HG03575 (cell line): ENCODE data around the gene THOC2.
"Not testable (repeated sequence)": the region's sequence is repeated elsewhere in the genome, so short reads cannot be mapped to it uniquely, and the experiment has no call there.

ENCODE experiments used
- ATAC-seq: cut with Tn5 transposase; IDR thresholded peaks from one replicate; pipeline ENCODE4 v1.9.1; 2021; ENCODE audit not compliant: unreplicated experiment, insufficient number of reproducible peaks, low FRiP score; ENCODE audit errors: extremely low read depth

The THOC2 gene

DNA sequence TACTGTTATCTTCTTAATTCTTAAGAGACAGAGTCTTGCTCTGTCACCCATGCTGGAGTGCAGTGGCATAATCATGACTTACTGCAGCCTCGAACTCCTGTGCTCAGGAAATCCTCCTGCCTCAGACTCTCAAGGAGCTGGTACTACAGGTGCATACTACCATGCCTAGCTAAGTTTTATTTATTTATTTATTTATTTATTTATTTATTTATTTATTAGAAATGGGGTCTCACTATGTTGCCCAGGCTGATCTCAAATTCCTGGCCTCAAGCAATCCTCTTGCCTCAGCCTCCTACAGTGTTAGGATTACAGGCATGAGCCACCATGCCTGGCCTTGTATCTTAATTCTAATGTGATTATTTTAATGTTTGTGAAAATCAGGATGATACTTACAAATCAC, 125.6 kb downstream of the THOC2 start:
- ATAC-seq = no peak

DNA sequence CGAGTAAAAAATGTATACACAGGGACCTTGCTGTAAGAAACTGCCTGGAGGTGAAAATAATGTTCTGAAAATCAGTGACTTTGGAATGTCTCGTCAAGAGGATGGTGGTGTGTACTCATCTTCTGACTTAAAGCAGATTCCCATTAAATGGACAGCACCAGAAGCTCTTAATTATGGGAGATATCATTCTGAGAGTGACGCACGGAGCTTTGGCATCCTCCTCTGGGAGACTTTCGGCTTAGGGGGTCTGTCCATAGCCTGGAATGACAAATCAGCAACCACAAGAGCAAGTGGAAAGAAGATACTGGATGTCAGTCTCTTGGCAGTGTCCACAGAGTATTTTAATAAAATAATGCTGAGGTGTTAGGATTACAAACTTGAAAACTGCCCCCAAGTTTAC, 129.4 kb downstream of the THOC2 start:
- ATAC-seq = no peak

DNA sequence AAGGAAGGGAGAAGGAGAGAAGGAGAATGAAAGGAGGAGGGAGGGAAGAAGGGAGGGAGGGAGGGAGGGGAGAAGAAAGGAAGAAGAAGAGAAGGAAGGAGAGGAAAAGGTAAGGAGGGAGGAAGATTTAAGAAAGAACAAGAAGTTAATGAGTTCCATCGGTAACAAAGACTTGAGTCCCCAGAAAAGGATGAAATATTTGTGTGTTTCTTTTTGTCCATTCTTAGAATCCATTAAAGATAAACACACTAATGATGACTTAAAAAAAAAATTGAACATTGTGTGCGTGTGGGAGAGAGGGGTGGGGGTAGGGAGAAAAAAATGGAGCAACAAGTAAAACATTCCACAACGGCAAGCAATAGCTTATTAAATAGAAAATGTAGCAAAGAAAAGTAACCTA, 131.4 kb downstream of the THOC2 start:
- ATAC-seq = no peak

DNA sequence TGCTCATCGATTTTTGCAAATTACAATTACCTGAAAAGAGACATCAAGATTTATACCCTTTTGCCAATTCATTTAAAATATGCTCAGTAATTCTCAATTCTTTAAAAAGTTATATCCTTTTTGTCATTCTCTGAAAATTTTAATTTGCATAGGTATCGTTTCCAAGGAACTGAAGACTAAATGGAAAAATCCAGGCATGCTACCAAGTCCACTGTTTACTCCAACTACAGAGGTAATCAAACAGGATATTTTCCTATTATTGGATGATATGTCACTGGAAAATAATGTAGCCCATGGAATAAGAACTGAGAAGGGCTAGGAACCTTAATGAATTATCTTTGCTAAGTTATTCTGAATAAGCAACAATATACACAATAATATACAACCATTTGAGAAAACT, 132.7 kb downstream of the THOC2 start:
- ATAC-seq = no peak

DNA sequence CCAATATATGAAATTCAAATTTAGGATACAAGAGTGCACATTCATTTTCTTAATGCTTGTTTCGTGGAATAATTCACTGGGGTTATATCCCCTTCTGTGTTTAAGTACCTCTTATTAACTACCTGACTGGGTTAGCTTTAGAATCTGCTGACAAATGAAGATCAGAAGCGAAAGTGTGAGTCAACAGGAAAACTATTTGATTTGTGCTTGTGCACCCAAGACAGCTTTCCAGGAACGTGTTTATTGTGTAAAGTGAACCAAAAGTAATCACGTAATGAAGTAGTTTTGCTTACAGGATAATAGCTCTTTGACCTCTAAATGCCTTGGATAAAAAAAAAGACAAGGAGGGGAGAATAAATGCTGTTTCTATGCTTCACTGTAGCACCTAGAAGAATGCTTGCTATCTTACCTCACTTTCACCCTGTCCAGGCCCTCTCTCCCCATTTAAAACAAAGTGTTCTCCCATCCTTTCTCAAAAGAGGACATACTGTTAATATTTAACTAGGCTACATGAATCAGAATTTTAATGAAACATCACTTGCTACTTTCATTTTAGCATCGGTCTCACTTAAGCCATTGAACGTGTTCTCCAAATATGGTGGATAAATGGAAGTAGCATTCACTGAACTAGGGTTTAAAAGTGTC, 141.9 kb downstream of the THOC2 start:
- ATAC-seq = no peak

DNA sequence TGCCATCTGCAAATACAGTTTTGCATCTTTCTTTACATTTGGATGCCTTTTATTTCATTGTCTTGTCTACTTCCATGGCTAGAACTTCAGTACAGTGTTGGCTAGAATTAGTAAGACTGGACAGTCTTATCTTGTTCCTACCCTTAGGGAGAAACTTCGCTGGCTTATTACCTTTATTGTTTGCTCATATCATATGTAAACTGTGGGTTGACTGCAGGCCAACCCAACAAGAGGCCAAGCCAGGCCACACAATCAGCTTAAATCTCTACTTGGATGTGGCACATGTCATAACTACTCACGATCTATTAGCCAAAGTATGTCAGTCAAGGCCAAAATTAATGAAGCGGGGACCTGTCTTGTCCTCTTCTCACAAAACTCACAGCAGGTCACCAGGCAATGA, 144.1 kb downstream of the THOC2 start:
- no peak for ATAC-seq

DNA sequence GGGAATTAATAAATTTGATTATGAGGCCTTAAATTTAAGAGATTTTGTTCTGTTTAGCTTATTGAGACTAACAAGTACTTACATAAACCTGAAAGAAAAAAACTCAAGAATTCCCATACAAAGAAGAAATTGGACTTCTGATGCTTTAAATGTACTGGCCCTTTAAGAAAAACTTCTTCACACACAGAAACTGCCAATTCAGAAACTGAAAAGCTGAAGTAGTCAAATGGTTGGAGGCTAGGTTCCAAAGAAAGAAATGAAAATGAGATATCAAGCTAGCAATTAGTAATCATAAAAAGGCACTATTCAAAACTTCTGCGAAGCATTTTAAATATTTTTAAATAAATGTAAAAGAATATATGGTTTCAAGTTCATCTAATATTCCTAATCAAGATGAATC, 151.3 kb downstream of the THOC2 start:
- no peak for ATAC-seq

DNA sequence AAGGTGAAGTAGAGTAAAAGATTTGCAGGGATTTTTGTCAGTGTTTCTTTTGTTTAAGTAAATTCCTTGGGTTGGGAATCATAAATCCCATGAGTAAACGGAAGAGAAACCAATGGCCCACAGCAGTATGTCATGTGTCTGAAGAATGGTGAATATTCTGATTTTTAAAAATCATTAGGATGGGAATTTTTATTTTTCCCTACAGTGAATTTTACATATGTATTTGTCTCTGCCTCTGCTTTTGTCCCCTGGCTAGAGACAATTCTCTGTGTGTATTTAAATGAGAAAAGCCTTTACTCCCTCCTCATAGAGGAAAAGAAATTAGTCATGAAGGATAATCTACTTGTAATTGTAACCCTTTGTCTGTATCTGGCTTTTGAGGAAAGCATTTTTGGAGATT, 152.1 kb downstream of the THOC2 start:
- ATAC-seq = no peak

DNA sequence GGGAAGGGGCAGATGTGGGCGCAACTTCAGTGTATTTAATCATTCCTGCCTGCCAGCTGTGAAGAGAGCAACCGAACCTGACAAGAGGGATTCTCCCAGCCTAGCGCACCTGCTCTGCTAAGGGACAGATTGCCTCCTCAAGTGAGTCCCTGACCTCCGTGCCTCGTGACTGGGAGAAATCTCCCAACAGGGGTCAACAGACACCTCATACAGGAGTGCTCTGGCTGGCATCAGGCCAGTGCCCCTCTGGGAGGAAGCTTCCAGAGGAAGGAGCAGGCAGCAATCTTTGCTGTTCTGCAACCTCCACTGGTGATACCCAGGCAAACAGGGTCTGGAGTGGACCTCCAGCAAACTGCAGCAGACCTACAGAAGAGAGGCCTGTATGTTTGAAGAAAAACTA, 158.8 kb downstream of the THOC2 start:
- not testable (repeated sequence) for ATAC-seq

DNA sequence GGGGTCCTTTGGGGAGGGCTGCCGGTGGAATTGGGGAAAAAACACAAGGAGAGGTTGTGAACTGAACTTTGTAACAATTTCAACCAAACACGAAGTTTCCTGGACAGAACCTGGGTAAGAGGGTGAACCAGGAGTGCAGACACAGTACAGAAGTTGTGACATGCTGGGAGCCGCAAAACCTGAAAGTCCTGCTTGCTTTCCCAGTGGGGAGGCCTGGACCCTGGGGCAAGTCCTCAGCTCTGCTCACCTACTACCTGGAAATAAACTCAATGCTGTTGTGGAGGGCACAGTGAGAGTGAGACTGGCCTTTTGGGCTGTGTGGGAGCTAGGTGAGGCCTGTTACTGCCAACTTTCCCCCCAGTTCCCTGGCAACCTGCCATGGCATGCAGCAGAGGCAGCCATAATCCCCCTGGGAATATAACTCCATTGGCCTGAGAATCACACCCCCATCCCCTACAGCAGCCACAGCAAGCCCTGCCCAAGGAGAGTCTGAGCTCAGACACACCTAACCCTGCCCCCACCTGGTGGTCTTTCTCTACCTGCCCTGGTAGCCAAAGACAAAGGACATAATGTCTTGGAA, 162.8 kb downstream of the THOC2 start:
- ATAC-seq = no peak

DNA sequence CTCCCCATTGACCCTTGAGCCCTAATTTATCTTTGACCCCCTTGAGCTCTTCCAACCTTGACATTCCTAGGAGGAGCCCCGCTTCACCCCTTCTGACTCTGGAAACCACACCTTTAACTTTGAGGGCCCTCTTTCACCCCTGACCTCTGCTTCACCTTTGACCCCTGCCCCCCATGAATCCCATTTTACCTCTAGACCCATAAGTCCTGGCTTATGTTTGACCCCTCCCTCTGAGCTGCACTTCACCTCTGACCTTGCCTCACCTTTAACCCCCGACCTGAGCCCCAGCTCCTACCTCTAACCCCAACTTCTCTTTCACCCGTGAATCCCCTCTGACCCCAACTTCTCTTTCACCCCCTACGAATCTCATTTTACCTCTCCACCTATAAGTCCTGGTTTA, 169.7 kb downstream of the THOC2 start:
- no peak for ATAC-seq

DNA sequence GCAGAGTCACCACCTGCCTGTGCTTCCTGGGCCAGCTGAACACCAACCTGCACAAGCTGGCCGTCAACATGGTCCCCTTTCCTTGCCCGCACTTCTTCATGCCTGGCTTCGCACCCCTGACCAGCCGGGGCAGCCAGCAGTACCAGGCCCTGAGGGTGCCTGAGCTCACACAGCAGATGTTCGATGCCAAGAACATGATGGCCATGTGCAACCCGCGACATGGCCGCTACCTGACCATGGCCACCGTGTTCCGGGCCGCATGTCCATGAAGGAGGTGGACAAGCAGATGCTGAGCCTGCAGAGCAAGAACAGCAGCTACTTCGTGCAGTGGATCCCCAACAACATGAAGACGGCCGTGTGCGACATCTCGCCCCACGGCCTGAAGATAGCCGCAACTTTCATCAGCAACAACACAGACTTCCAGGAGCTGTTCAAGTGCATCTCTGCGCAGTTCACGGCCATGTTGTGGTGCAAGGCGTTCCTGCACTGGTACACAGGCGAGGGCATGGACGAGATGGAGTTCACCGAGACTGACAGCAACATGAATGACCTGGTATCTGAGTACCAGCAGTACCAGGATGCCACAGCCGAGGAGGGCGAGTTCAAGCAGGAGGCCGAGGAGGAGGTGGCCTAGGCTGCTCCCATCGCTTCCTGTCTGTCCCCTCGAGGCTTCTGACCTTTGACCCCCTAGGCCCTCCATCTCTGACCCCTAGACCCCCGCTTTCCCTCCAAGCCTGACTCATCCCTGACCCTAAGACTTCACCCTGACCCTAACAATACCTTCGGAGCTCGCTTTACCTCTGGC, 170.3 kb downstream of the THOC2 start:
- no peak for ATAC-seq

DNA sequence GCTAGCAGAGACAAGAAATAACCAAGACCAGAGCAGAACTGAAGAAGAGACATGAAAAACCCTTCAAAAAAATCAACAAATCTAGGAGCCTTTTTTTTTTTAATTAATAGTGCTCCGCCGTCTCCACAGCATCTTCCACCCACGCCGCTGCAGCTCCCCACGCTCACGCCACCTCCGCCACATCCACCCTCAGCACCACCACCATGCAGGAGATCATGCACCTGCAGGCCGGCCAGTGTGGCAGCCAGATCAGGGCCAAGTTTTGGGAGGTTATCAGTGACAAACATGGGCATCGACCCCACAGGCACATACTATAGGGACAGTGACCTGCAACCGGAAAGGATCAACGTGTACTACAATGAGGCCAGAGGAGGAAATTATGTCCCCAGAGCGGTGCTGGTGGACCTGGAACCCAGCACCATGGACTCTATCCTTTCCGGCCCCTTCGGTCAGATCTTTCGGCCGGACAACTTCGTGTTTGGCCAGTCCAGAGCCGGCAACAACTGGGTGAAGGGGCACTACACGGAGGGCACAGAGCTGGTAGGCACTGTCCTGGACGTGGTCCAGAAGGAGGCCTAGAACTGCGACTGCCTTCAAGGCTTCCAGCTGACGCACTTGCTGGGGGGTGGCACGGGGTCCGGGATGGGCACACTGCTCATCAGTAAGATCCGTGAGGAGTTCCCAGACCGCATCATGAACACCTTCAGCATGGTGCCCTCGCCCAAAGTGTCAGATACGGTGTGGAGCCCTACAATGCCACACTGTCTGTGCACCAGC, 171.2 kb downstream of the THOC2 start:
- no peak for ATAC-seq

DNA sequence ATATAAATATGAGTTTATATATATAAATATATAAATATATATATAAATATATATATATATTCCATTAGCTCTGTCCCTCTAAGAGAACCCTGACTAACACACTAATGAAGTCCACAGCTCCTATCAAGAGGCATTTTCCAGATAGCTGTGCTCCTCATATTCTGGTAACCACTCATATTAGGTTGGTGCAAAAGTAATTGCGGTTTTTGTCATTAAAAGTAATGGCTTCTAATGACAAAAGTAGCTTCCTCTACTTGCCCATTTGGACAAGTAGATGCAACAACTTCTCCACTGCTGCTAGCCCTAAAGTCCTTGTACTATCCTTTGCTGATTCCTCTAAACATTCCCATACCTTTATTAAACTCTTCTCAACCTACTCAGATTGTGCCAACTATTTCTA, 182.0 kb downstream of the THOC2 start:
- no peak for ATAC-seq
